ENCODE data around the gene CCDC3.
"Not testable (repeated sequence)": the region's sequence is repeated elsewhere in the genome, so short reads cannot be mapped to it uniquely, and the experiment has no call there.

CCDC3 gene

GRCh38 chr10:12887780-12888179 is 113.7 kb downstream of the CCDC3 start:
- DNase-seq (ENCODE audit: low read depth in 2 of 2) = no peak

GRCh38 chr10:12884851-12885250 is 116.7 kb downstream of the CCDC3 start:
- no peak for DNase-seq (ENCODE audit: low read depth in 2 of 2)

- DNase-seq (ENCODE audit: low read depth in 2 of 2) = no peak
Measured at GRCh38 chr10:12880423-12880822, 121.1 kb downstream of the CCDC3 start.

- DNase-seq (ENCODE audit: low read depth in 2 of 2) = no peak
Measured at GRCh38 chr10:12877150-12877549, 124.4 kb downstream of the CCDC3 start.

GRCh38 chr10:12876266-12876665 is 125.2 kb downstream of the CCDC3 start:
- DNase-seq (ENCODE audit: low read depth in 2 of 2) = no peak

- DNase-seq (ENCODE audit: low read depth in 2 of 2) = no peak
Measured at GRCh38 chr10:12875100-12875499, 126.4 kb downstream of the CCDC3 start.

GRCh38 chr10:12874501-12874900 is 127.0 kb downstream of the CCDC3 start:
- DNase-seq (ENCODE audit: low read depth in 2 of 2) = no peak

GRCh38 chr10:12873172-12873571 is 128.3 kb downstream of the CCDC3 start:
- DNase-seq (ENCODE audit: low read depth in 2 of 2) = no peak

- DNase-seq (ENCODE audit: low read depth in 2 of 2) = no peak
Measured at GRCh38 chr10:12872577-12872976, 128.9 kb downstream of the CCDC3 start.

GRCh38 chr10:12869427-12869826 is 132.1 kb downstream of the CCDC3 start:
- DNase-seq (ENCODE audit: low read depth in 2 of 2) = no peak

GRCh38 chr10:12868229-12868628 is 133.3 kb downstream of the CCDC3 start:
- DNase-seq (ENCODE audit: low read depth in 2 of 2) = no peak

GRCh38 chr10:12865515-12865914 is 136.0 kb downstream of the CCDC3 start:
- not testable (repeated sequence) for DNase-seq (ENCODE audit: low read depth in 2 of 2)

- DNase-seq (ENCODE audit: low read depth in 2 of 2) = no peak
Measured at GRCh38 chr10:12862459-12862858, 139.1 kb downstream of the CCDC3 start.

- DNase-seq (ENCODE audit: low read depth in 2 of 2) = no peak
Measured at GRCh38 chr10:12854988-12855387, 146.5 kb downstream of the CCDC3 start.

GRCh38 chr10:12852687-12853086 is 148.8 kb downstream of the CCDC3 start:
- no peak for DNase-seq (ENCODE audit: low read depth in 2 of 2)

GRCh38 chr10:12849319-12850181 is 152.0 kb downstream of the CCDC3 start:
- no peak for DNase-seq (ENCODE audit: low read depth in 2 of 2)

- no peak for DNase-seq (ENCODE audit: low read depth in 2 of 2)
Measured at GRCh38 chr10:12848439-12849173, 152.9 kb downstream of the CCDC3 start.

GRCh38 chr10:12847361-12847975 is 154.0 kb downstream of the CCDC3 start:
- DNase-seq (ENCODE audit: low read depth in 2 of 2) = peak; percentile 5 to 18

GRCh38 chr10:12846718-12847117 is 154.8 kb downstream of the CCDC3 start:
- no peak for DNase-seq (ENCODE audit: low read depth in 2 of 2)

Measured in stimulated activated CD8-positive, alpha-beta memory T cell treated with anti-CD3 and anti-CD28 coated beads, Interleukin-15, amount 100 ng/mL, for 48 hours (primary cell).